DOHH2 (cell line): ENCODE data around the gene RRP1.

Experiments
- CTCF ChIP-seq: fragments of 200-600 bp; sonication (generic); IDR thresholded peaks from one replicate; pipeline ENCODE4 v1.5.1; 2014; ENCODE audit warnings: antibody characterized with exemption, mild to moderate bottlenecking, low read depth, low read length; ENCODE audit not compliant: poor library complexity, severe bottlenecking
- EZH2phosphoT487 ChIP-seq: fragments of 200-600 bp; sonication (generic); IDR thresholded peaks from 2 replicates; pipeline ENCODE4 v1.6.1; 2017; ENCODE audit warnings: borderline replicate concordance, mild to moderate bottlenecking, antibody characterized with exemption, low read length, moderate library complexity, mixed read lengths

- peak; percentile 81 for TF ChIP-seq CTCF
- TF ChIP-seq EZH2phosphoT487, result no peak
Observed at GRCh38 chr21:43789276-43790009, at the start of gene RRP1.
